ENCODE measurements around the gene HDAC9. TPM values are rescaled to one million over a fixed set of nuclear protein-coding genes. Genes with fewer than 3 reads are reported as not detected.

Gene HDAC9
- total RNA-seq, 1 experiment from 2014 or later, result 7.7 TPM

GRCh38 chr7:19009241-19009935 is 513.8 kb downstream of the HDAC9 start:
- no CpG with 5 or more reads among the region's 5 CpGs for WGBS (ENCODE audit: extremely low coverage, insufficient read length, low lambda C conversion rate)
- H3K56ac ChIP-seq (ENCODE audit: insufficient read length, low read depth, low read length), result no peak overlapping the region
- no peaks in the 10 kb centered on the region for H3K79me2 ChIP-seq (ENCODE audit: insufficient read depth, low read length)
- no peak overlapping the region for H3K23ac ChIP-seq (ENCODE audit: insufficient read length, low read depth, low read length)
- Mint-ChIP-seq H3K4me1 (no peaks in the 10 kb centered on the region), H3K27me3 (ENCODE audit: low read depth) (no peaks in the 10 kb centered on the region), H3K4me3 (no peak overlapping the region), H3K27ac (no peak overlapping the region), H3K9me3 (no peaks in the 10 kb centered on the region), H3K36me3 (ENCODE audit: insufficient read depth in 1 of 3, low read depth in 3 of 3) (no peaks in the 10 kb centered on the region)
- no peak overlapping the region for H3K4me2 ChIP-seq (ENCODE audit: insufficient read depth, insufficient read length, low read length)
- no peak overlapping the region for H4K91ac ChIP-seq (ENCODE audit: insufficient read length, low read depth, low read length)
- no peak overlapping the region for H3T11ph ChIP-seq (ENCODE audit: low read length)
- H3K79me1 ChIP-seq (ENCODE audit: insufficient read depth, low read depth, low read length, poor library complexity, severe bottlenecking), result no peaks in the 10 kb centered on the region
- no peak overlapping the region for H3K18ac ChIP-seq (ENCODE audit: insufficient read length, low read depth, low read length)
- H2BK120ac ChIP-seq (ENCODE audit: low read depth, low read length, poor library complexity, severe bottlenecking), result no peak overlapping the region
- H2BK20ac ChIP-seq (ENCODE audit: low read depth, low read length, poor library complexity, severe bottlenecking), result no peak overlapping the region
- no peak overlapping the region for H2BK12ac ChIP-seq (ENCODE audit: insufficient read length, low read depth, low read length)
- H2BK5ac ChIP-seq (ENCODE audit: insufficient read length, low read length), result no peak overlapping the region
- no peak overlapping the region for H2BK15ac ChIP-seq (ENCODE audit: low read depth, low read length)
- no peaks in the 10 kb centered on the region for H3K9me3 ChIP-seq (ENCODE audit: control insufficient read depth, low read depth, low read length)
- no peak overlapping the region for H2AFZ ChIP-seq (ENCODE audit: low read length)
- no peaks in the 10 kb centered on the region for H4K20me1 ChIP-seq (ENCODE audit: control insufficient read depth, insufficient read depth, insufficient read length)
- no peaks in the 10 kb centered on the region for H3K23me2 ChIP-seq (ENCODE audit: insufficient read length, low read depth, low read length, poor library complexity, severe bottlenecking)
- no peak overlapping the region for H3K4ac ChIP-seq (ENCODE audit: low read depth, low read length)
- H3K9ac ChIP-seq (ENCODE audit: extremely low read depth, insufficient read length, low read length), result no peak overlapping the region
- H4K5ac ChIP-seq (ENCODE audit: insufficient read length, low read depth, low read length), result no peak overlapping the region
- H4K8ac ChIP-seq (replicated peaks; ENCODE audit: insufficient read length, low read depth, low read length), result no peak overlapping the region
- no peak overlapping the region for H2AK5ac ChIP-seq (ENCODE audit: insufficient read length, low read length)
- H3K4me1 ChIP-seq (ENCODE audit: insufficient read depth, low read length), result no peaks in the 10 kb centered on the region
- TF ChIP-seq CTCF (conservative IDR thresholded peaks at IDR 0.05), result no peak
- no peak overlapping the region for H3K14ac ChIP-seq (ENCODE audit: insufficient read depth, low read length)
- DNase-seq, result no peak
- no peak overlapping the region for H3K27ac ChIP-seq (ENCODE audit: insufficient read length, low read depth, low read length)
- no peaks in the 10 kb centered on the region for H3K27me3 ChIP-seq (ENCODE audit: insufficient read depth, low read length)

All from H9 (cell line).